ENCODE measurements around the gene PIK3R3.

DNA sequence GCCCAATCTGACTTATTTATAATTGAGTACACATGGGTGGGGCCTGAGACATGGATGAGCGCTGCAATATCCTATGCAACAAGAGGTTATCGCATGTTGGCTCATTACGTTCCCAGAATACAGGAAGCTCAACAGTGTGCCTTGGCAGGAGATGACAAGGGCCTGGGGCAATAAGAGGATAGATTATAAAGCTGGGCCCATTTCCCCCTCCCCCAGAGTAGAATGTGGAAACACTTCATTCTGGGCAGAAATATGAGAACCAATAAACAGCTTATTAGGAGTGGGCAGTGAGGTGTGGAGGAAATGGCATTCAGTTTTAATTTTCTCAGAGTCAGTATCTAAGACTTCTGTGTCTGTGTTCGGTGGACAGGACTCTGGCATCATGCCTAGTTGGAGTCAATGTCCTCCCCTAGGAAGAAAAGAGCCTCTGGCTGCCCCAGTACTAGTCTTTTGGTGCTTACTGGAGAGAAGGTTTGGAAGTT, 92.8 kb downstream of the PIK3R3 start:
- no peak for TF ChIP-seq EZH2 (IDR thresholded peaks at IDR 0.05; ENCODE audit: borderline replicate concordance, low read length)
- no peak for TF ChIP-seq CTCF (IDR thresholded peaks at IDR 0.05; ENCODE audit: low read length)

Measured in OCI-LY1 (cell line).